OCI-LY1 (cell line): Measurements from ENCODE around the gene PER2.

ENCODE experiments used
- H2AFZ ChIP-seq: fragments of 200-600 bp; sonication (generic), shearing (Covaris generic); 2 replicates; pipeline ENCODE4 v1.6.0; 2014; ENCODE audit warnings: antibody characterized with exemption, mild to moderate bottlenecking, low read length
- H3F3A ChIP-seq: fragments of 200-600 bp; sonication (generic), shearing (Covaris generic); 2 replicates; pipeline ENCODE4 v1.6.0; 2014; ENCODE audit warnings: mild to moderate bottlenecking, antibody characterized with exemption, low read length, moderate library complexity; ENCODE audit not compliant: insufficient read depth
- H3K27ac ChIP-seq: fragments of 200-600 bp; sonication (generic); 2 replicates; pipeline ENCODE4 v1.5.1; 2014; ENCODE audit warnings: low read length, mixed run types, mild to moderate bottlenecking, low read depth; ENCODE audit not compliant: poor library complexity, severe bottlenecking
- H3K27me3 ChIP-seq: fragments of 200-600 bp; sonication (generic); 2 replicates; pipeline ENCODE4 v1.6.0; 2014; ENCODE audit warnings: antibody characterized with exemption, mild to moderate bottlenecking, low read length, moderate library complexity; ENCODE audit not compliant: insufficient read depth
- H3K36me3 ChIP-seq: fragments of 200-600 bp; sonication (generic); 2 replicates; pipeline ENCODE4 v1.6.1; 2014; ENCODE audit warnings: mild to moderate bottlenecking, antibody characterized with exemption, low read length, moderate library complexity, mixed read lengths; ENCODE audit not compliant: insufficient read depth
- H3K4me1 ChIP-seq: fragments of 200-600 bp; sonication (generic); 2 replicates; pipeline ENCODE4 v1.5.1; 2014; ENCODE audit warnings: mild to moderate bottlenecking, low read length, moderate library complexity; ENCODE audit not compliant: insufficient read depth, severe bottlenecking
- H3K4me2 ChIP-seq: fragments of 200-600 bp; sonication (generic), shearing (Covaris generic); 2 replicates; pipeline ENCODE4 v1.6.1; 2014; ENCODE audit warnings: low read length
- H3K4me3 ChIP-seq: fragments of 200-600 bp; sonication (generic); 2 replicates; pipeline ENCODE4 v1.5.1; 2014; ENCODE audit warnings: low read length, low read depth, mild to moderate bottlenecking, mixed read lengths; ENCODE audit not compliant: poor library complexity, severe bottlenecking
- H3K79me2 ChIP-seq: fragments of 200-600 bp; shearing (Covaris generic); 2 replicates; pipeline ENCODE4 v1.6.1; 2016; ENCODE audit warnings: mixed run types, low read length, mixed read lengths; ENCODE audit not compliant: insufficient read depth
- H3K9ac ChIP-seq: fragments of 200-600 bp; sonication (generic), shearing (Covaris generic); 2 replicates; pipeline ENCODE4 v1.6.1; 2014; ENCODE audit warnings: mild to moderate bottlenecking, low read length, mixed read lengths
- H3K9me2 ChIP-seq: fragments of 200-600 bp; sonication (generic), shearing (Covaris generic); 2 replicates; pipeline ENCODE4 v1.6.1; 2014; ENCODE audit warnings: low read depth, mild to moderate bottlenecking, low read length, mixed read lengths
- H3K9me3 ChIP-seq: fragments of 200-600 bp; shearing (Covaris generic); 2 replicates; pipeline ENCODE4 v1.6.1; 2014; ENCODE audit warnings: low read length, mixed read lengths
- H4K20me1 ChIP-seq: fragments of 200-600 bp; sonication (generic), shearing (Covaris generic); 2 replicates; pipeline ENCODE4 v1.6.0; 2016; ENCODE audit warnings: mild to moderate bottlenecking, low read length; ENCODE audit not compliant: insufficient read depth
- EZH2 ChIP-seq: fragments of 200-600 bp; sonication (generic), shearing (Covaris generic); IDR thresholded peaks from 2 replicates; pipeline ENCODE4 v1.8.0; 2017; ENCODE audit warnings: borderline replicate concordance, mixed run types, mild to moderate bottlenecking, antibody characterized with exemption, low read length, moderate library complexity, mixed read lengths
- TF ChIP-seq, protein P1 (sequence below): fragments of 200-600 bp; sonication (generic), shearing (Covaris generic); IDR thresholded peaks from 2 replicates; pipeline ENCODE4 v1.5.1; 2017; ENCODE audit warnings: mild to moderate bottlenecking, antibody characterized with exemption, low read length, moderate library complexity, mixed read lengths

Gene PER2

DNA sequence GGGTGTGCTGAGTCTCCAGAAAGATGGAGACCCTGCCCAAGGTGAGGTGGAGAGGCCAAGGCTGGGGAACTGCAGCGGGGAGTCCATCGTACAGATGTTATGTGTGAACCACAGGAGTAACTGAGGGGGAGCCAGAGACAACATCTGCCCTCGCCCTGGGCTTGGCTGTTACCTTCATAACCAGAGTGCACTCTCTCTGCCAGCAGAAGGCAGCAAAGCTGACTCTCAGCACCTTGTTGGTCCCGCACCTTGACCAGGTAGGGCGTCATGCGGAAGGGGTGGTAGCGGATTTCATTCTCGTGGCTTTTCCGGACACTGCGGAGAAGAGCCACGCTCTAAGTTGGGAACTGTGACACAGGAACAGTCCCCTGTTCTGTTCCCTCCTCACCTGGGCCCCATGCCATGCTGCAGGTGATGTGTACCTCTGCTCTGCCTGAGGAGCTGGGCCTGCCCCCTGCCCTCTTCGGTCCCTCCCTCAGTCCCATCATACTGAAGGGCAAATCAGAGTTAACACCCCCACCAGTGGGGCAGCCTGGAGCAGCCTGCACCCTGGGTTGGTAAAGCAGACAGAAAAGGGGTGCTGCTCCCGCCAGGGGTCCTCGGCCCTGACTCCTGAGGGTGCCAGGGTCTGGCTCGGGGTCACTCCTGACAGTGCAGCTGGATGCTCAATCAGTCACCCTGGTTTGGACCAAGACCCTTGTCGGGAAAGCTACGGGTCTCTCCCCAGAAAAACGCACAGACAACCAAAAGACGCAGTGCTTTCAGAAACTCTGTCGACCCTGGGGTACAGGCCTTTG lies 20.3 kb downstream of the PER2 start:
- H3K9me2 ChIP-seq: no peaks in the 10 kb centered on the region
- no peaks in the 10 kb centered on the region for H3K27me3 ChIP-seq
- no peak overlapping the region for H3K9ac ChIP-seq
- no peak overlapping the region for H3K4me3 ChIP-seq
- H3F3A ChIP-seq: no peaks in the 10 kb centered on the region
- H2AFZ ChIP-seq: no peak overlapping the region
- H3K27ac ChIP-seq: no peak overlapping the region
- no peak overlapping the region for H3K4me2 ChIP-seq
- 0 out of 2 replicates have a peak, but pooled peaks cover 22% of the 10 kb centered on the region for H3K36me3 ChIP-seq
- no peaks in the 10 kb centered on the region for H3K4me1 ChIP-seq
- no peaks in the 10 kb centered on the region for H4K20me1 ChIP-seq
- H3K9me3 ChIP-seq: no peaks in the 10 kb centered on the region
- H3K79me2 ChIP-seq: no peaks in the 10 kb centered on the region
- TF ChIP-seq, protein P1, sequence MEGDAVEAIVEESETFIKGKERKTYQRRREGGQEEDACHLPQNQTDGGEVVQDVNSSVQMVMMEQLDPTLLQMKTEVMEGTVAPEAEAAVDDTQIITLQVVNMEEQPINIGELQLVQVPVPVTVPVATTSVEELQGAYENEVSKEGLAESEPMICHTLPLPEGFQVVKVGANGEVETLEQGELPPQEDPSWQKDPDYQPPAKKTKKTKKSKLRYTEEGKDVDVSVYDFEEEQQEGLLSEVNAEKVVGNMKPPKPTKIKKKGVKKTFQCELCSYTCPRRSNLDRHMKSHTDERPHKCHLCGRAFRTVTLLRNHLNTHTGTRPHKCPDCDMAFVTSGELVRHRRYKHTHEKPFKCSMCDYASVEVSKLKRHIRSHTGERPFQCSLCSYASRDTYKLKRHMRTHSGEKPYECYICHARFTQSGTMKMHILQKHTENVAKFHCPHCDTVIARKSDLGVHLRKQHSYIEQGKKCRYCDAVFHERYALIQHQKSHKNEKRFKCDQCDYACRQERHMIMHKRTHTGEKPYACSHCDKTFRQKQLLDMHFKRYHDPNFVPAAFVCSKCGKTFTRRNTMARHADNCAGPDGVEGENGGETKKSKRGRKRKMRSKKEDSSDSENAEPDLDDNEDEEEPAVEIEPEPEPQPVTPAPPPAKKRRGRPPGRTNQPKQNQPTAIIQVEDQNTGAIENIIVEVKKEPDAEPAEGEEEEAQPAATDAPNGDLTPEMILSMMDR: no peak
- TF ChIP-seq EZH2: no peak

DNA sequence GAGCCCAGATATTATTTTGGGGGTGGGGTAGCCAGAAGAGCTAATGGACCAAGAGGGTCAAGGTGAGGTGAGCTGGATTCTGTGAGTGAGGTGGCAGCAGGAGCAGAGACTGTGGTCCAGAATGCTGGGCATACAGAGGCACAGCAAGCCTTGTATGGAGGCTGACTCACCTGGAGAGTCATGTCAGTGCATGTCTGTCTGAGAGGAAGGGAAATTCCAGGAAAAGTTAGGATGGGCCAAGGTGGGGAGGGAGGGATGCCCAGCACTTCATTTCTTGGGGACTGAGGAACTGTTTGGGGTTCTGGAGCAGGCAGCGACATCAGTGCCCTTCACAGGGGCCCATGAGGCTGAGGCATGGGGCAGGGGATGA lies 21.1 kb downstream of the PER2 start:
- no peaks in the 10 kb centered on the region for H3K9me3 ChIP-seq
- no peak overlapping the region for H2AFZ ChIP-seq
- H3K27ac ChIP-seq: no peak overlapping the region
- no peaks in the 10 kb centered on the region for H4K20me1 ChIP-seq
- H3K36me3 ChIP-seq: 0 out of 2 replicates have a peak, but pooled peaks cover 15% of the 10 kb centered on the region
- no peaks in the 10 kb centered on the region for H3K4me1 ChIP-seq
- no peaks in the 10 kb centered on the region for H3F3A ChIP-seq
- H3K79me2 ChIP-seq: no peaks in the 10 kb centered on the region
- H3K4me3 ChIP-seq: no peak overlapping the region
- no peaks in the 10 kb centered on the region for H3K27me3 ChIP-seq
- H3K4me2 ChIP-seq: no peak overlapping the region
- H3K9ac ChIP-seq: no peak overlapping the region
- H3K9me2 ChIP-seq: no peaks in the 10 kb centered on the region
- no peak for TF ChIP-seq EZH2
- TF ChIP-seq, protein P1: no peak

DNA sequence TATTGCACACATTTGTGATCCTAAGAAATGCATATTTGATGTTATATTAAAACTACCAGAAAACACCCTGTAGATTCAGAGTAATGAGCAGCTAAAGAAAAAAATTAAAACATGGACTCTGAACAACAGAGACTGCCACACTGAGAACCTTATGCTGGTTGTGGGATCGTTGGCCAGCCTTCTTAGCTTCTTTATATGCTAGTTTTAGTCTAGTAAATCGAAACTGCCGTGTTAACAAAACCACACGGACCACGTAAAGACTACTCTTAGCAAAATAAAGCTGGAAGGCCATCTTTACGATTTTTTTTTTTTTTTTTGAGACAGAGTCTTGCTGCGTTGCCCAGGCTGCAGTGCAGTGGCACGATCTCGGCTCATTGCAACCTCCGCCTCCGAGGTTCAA lies 22.8 kb downstream of the PER2 start:
- H3K36me3 ChIP-seq: 0 out of 2 replicates have a peak, but pooled peaks cover 12% of the 10 kb centered on the region
- no peaks in the 10 kb centered on the region for H3K4me1 ChIP-seq
- H3K4me2 ChIP-seq: no peak overlapping the region
- H3K9ac ChIP-seq: no peak overlapping the region
- no peak overlapping the region for H3K27ac ChIP-seq
- no peaks in the 10 kb centered on the region for H3K9me2 ChIP-seq
- H3F3A ChIP-seq: no peaks in the 10 kb centered on the region
- H4K20me1 ChIP-seq: no peaks in the 10 kb centered on the region
- no peak for TF ChIP-seq EZH2
- TF ChIP-seq, protein P1: no peak
- no peaks in the 10 kb centered on the region for H3K27me3 ChIP-seq
- H3K79me2 ChIP-seq: no peaks in the 10 kb centered on the region
- H2AFZ ChIP-seq: no peak overlapping the region
- H3K4me3 ChIP-seq: no peak overlapping the region
- H3K9me3 ChIP-seq: no peaks in the 10 kb centered on the region
